NCI-H1417 (cell line): ENCODE results near the gene DDB1.

ENCODE experiments used
- DNase-seq, 3 experiments: peaks; one replicate each; lab custom pipeline; 2025; lab: John Stamatoyannopoulos, UW

Gene DDB1

GRCh38 chr11:61336171-61336935 is 3.4 kb upstream of the DDB1 start:
- peak; percentile 79 to 85 (median 80) for DNase-seq

- DNase-seq, result no peak
Observed at GRCh38 chr11:61335355-61335710, 2.4 kb upstream of the DDB1 start.

- DNase-seq, result no peak
Observed at GRCh38 chr11:61334434-61335354, 1.8 kb upstream of the DDB1 start.

GRCh38 chr11:61333550-61334433 is 887 bp upstream of the DDB1 start:
- peak in 1 of 3 experiments; percentile 7 for DNase-seq

- peak in 1 of 3 experiments; percentile 54 for DNase-seq
Observed at GRCh38 chr11:61332281-61332796, 566 bp downstream of the DDB1 start.

- DNase-seq, result no peak
Observed at GRCh38 chr11:61331651-61332050, 1.3 kb downstream of the DDB1 start.

- no peak for DNase-seq
Observed at GRCh38 chr11:61329871-61330270, 3.0 kb downstream of the DDB1 start.

- no peak for DNase-seq
Observed at GRCh38 chr11:61328351-61328750, 4.6 kb downstream of the DDB1 start.

- DNase-seq, result no peak
Observed at GRCh38 chr11:61327669-61328071, 5.2 kb downstream of the DDB1 start.

GRCh38 chr11:61325649-61326414 is 7.1 kb downstream of the DDB1 start:
- no peak for DNase-seq

- DNase-seq, result no peak
Observed at GRCh38 chr11:61315260-61315659, 17.6 kb downstream of the DDB1 start.

- DNase-seq, result no peak
Observed at GRCh38 chr11:61310749-61311148, 22.2 kb downstream of the DDB1 start.

GRCh38 chr11:61309739-61310138 is 23.2 kb downstream of the DDB1 start:
- no peak for DNase-seq

- no peak for DNase-seq
Observed at GRCh38 chr11:61309141-61309540, 23.8 kb downstream of the DDB1 start.

GRCh38 chr11:61307354-61307753 is 25.6 kb downstream of the DDB1 start:
- no peak for DNase-seq

- no peak for DNase-seq
Observed at GRCh38 chr11:61306221-61306620, 26.7 kb downstream of the DDB1 start.

- DNase-seq, result no peak
Observed at GRCh38 chr11:61305417-61305816, 27.5 kb downstream of the DDB1 start.

- no peak for DNase-seq
Observed at GRCh38 chr11:61303725-61304124, 29.2 kb downstream of the DDB1 start.

GRCh38 chr11:61302550-61302949 is 30.4 kb downstream of the DDB1 start:
- no peak for DNase-seq

- no peak for DNase-seq
Observed at GRCh38 chr11:61298663-61299244, 34.2 kb downstream of the DDB1 start.

- peak in 1 of 3 experiments; percentile 30 for DNase-seq
Observed at GRCh38 chr11:61297746-61298145, 35.2 kb downstream of the DDB1 start.
